SJSA1 (cell line): Measurements from ENCODE around the gene LSM4. TPM values are rescaled to one million over a fixed set of nuclear protein-coding genes. Genes with fewer than 3 reads are reported as not detected.
"Not testable (repeated sequence)": the region's sequence is repeated elsewhere in the genome, so short reads cannot be mapped to it uniquely, and the experiment has no call there.

ENCODE experiments used
- DNase-seq, 2 experiments: peaks; one replicate each; pipeline ENCODE4 v3.0.0-alpha.2; 2015 to 2020; ENCODE audit warnings: low spot score in 2 of 2, low read depth in 1 of 2
- H3K27ac ChIP-seq: fragments of 250-450 bp; sonication (Bioruptor Pico); 2 replicates; pipeline ENCODE4 v1.5.1; 2020; ENCODE audit warnings: mild to moderate bottlenecking, moderate library complexity
- H3K27me3 ChIP-seq: fragments of 250-450 bp; sonication (Bioruptor Pico); replicated peaks from 2 replicates; pipeline ENCODE4 v1.5.1; 2020; ENCODE audit warnings: mild to moderate bottlenecking, moderate library complexity
- H3K36me3 ChIP-seq: fragments of 250-450 bp; sonication (Bioruptor Pico); 2 replicates; pipeline ENCODE4 v1.5.1; 2020; ENCODE audit warnings: mild to moderate bottlenecking
- H3K4me1 ChIP-seq: fragments of 250-450 bp; sonication (Bioruptor Pico); replicated peaks from 2 replicates; pipeline ENCODE4 v1.6.1; 2021; ENCODE audit warnings: mild to moderate bottlenecking
- H3K4me3 ChIP-seq: fragments of 250-450 bp; sonication (Bioruptor Pico); 2 replicates; pipeline ENCODE4 v1.5.1; 2020; ENCODE audit warnings: mild to moderate bottlenecking
- H3K9me3 ChIP-seq: fragments of 250-450 bp; sonication (Bioruptor Pico); replicated peaks from 2 replicates; pipeline ENCODE4 v1.5.1; 2020; ENCODE audit warnings: mild to moderate bottlenecking
- total RNA-seq: library from RNA; depleted of rRNA; stranded (reverse); fragments of >200 nt; shearing (Covaris generic); gene quantifications from 2 replicates; pipeline ENCODE4 v1.2.3, GENCODE V29; 2014; rRNA removed

The LSM4 gene
- 395 and 478 TPM in 2 replicates for total RNA-seq

DNA sequence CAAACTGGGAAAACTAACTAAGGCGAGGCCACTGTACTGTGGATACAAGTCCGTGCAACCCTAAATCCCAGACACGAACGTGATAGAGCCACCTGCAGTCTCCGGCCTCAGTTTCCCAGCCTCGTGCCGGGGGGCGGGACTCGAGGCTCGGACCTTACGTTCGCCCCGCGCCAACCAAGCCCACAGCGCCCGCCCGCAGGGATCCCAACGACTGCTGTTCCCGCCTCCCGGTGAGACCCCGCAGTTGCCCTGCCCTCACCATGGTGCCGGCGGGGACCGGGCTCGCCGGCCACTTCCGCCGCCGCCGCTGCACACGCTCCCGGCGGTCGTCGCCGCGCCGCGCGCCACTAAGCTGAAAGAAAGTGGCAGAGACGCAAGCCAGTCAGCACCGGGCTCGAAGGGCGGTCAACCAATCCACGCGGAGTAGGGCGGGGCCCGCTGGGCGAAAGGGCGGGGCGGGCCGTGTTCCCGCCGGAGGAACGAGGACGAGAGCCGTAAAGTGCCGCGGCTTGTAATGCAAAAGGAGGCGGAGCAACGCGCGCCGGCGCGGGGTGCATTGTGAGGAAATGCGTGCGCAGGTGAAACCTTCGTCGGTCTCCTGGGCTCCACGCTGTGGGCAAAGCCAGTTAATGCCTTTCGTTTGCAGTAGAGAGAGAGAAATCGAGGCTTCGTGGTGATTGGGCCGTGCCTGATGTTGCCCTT, at the start of gene LSM4:
Gene LSM4 (minus strand): TSS at position 318 of the 702 bp plus-strand sequence. CDS start 56 bp downstream, at position 262.
- Histone ChIP-seq H3K27me3 (no peaks in the 10 kb centered on the region), H3K4me3 (peak within 1 kb of the TSS; percentile 72), H3K27ac (peak within 1 kb of the TSS; percentile 78), H3K9me3 (no peaks in the 10 kb centered on the region), H3K4me1 (peaks cover 12% of the 10 kb centered on the region), H3K36me3 (peaks cover 24% of the 10 kb centered on the region)
- peak; percentile 98 for DNase-seq

DNA sequence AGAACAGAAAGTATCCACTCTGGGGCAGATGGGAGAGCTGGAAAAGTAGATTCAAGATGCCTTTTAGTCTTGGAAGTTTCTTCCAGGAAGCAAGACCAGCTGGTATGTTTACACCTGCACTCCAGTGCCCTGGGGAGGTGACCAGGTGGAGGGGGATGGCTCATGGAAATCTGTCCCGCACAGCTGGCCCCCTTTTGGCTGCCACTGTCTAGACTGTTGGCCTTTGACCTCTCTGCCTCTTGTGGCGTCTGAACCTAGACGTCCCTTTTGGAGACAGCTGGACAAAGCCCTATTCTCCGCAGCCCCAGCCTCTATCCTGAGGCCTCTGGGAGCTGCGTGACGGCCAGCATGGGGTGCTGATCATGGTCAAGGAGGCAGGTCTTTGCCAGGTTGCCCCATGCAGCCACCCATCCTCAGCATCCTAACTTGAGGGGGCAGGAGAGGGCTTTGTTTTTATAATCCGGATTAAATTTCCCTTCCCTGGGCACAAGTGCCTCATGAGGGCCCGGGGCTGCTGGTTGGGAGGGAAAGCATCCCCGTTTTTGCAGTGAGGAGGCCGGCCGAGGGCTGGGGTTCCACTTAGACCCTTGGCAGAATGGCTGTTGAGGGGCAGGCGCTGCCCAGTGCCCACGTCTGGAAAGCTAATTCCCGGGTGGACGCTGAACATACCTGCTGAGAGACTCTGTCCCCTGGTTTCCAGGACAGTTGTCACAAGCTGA, 45.8 kb upstream of the LSM4 start:
- Histone ChIP-seq H3K4me3 (no peak overlapping the region), H3K4me1 (peaks cover 28% of the 10 kb centered on the region), H3K9me3 (no peaks in the 10 kb centered on the region), H3K27me3 (no peaks in the 10 kb centered on the region), H3K27ac (no peak overlapping the region), H3K36me3 (0 out of 2 replicates have a peak, but pooled peaks cover 3% of the 10 kb centered on the region)
- DNase-seq: no peak

DNA sequence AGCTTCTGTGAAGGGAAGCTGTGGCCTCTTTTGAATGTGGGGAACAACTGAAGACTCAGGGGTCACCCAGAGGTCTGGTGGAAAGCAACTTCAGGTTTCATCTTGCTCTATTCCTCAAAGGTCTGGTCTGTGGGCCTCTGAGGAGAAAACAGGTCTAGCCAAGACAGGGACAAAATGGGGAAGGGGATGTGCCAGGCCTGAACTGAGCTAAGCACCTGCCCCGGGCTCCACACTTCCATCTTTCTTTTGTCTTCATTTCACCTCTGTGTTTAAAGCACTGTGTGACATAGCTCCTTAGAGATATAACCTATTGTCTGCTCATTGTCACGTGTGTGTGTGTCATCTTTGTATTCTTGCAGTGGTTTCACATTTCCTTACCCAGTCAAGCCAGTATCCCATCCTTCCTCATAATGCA, 43.2 kb upstream of the LSM4 start:
- Histone ChIP-seq H3K36me3 (0 out of 2 replicates have a peak, but pooled peaks cover 3% of the 10 kb centered on the region), H3K27ac (no peak overlapping the region), H3K4me3 (no peak overlapping the region), H3K27me3 (no peaks in the 10 kb centered on the region), H3K4me1 (peaks cover 30% of the 10 kb centered on the region), H3K9me3 (no peaks in the 10 kb centered on the region)
- no peak for DNase-seq

DNA sequence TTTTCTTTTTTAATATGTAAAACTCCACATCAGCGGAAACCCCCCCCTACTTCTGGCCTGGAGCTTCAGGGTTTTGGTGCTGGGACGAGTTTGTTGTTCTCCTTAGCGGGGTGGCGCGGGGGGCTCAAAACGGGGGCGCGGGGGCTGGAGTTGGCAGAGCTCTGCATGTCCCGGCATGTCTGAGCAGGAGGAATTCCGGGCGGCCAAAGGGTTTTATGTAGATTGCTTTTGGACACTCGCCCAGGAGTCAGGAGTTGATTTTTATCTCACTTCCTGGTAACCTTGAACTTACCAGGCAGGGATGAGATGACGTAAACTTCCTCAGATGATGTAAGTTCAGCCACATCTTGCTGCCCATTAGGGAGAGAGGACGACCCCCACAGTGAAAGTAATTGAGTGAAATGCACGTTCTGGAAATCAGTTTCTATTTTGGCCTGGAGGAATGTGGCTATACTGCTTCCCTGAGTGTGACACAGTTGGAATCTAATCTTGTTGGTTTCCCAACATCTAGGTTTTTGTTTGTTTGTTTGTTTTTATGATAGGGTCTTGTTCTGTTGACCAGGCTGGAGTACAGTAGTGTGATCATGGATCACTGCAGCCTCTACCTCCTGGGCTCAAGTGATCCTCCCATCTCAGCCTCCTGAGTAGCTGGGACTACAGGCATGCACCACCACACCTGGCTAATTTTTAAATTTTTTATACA, 42.1 kb upstream of the LSM4 start:
- peaks cover 30% of the 10 kb centered on the region for H3K4me1 ChIP-seq
- peak overlapping the region; percentile 85 for H3K27ac ChIP-seq
- no peaks in the 10 kb centered on the region for H3K27me3 ChIP-seq
- H3K4me3 ChIP-seq: no peak overlapping the region
- peak; percentile 80 to 87 for DNase-seq
- 0 out of 2 replicates have a peak, but pooled peaks cover 3% of the 10 kb centered on the region for H3K36me3 ChIP-seq
- H3K9me3 ChIP-seq: no peaks in the 10 kb centered on the region

DNA sequence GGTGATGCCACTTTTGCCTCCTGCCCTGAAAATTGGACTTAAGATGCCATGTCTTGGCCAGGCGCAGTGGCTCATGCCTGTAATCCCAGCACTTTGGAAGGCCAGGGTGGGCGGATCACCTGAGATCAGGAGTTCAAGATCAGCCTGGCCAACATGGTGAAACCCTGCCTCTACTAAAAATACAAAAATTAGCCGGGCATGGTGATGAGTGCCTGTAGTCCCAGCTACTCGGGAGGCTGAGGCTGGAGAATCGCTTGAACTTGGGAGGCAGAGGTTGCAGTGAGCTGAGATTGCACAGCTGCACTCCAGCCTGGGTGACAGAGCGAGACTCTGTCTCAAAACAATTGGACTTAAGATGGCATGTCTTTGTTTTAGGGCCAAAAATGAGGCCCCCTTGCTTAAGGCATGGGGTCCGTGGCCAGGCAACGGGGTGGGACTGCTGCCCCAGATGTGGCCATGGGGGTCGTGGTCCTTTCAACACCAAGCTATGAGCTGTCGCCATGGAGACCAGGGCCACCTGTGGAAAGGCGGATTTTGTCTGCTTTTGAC, 41.5 kb upstream of the LSM4 start:
- not testable (repeated sequence) for H3K27me3 ChIP-seq, H3K4me3 ChIP-seq, H3K36me3 ChIP-seq, H3K9me3 ChIP-seq
- peaks cover 30% of the 10 kb centered on the region for H3K4me1 ChIP-seq
- DNase-seq: peak in 1 of 2 experiments; percentile 20
- H3K27ac ChIP-seq: peak overlapping the region; percentile 85

DNA sequence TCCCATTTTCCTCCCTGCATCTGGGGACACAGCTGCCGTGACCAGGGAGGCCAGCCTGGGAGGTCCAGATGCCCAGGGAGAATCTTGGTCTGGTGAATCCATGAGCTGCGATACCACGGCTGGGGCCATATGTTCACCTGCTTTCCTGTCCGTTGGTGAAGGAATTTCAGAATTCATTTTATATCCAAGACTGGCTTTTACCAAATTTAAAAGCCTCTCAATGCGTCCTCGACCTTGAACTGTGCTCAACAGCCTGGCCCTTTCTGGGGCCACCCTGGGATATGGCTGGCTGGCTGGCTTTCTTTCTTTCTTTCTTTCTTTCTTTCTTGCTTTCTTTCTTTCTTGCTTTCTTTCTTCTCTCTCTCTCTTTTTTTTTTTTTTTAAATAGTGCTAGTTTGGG, 40.9 kb upstream of the LSM4 start:
- H3K4me1 ChIP-seq: peaks cover 30% of the 10 kb centered on the region
- no peak overlapping the region for H3K27ac ChIP-seq
- H3K36me3 ChIP-seq: 0 out of 2 replicates have a peak, but pooled peaks cover 3% of the 10 kb centered on the region
- H3K4me3 ChIP-seq: no peak overlapping the region
- no peaks in the 10 kb centered on the region for H3K27me3 ChIP-seq
- DNase-seq: no peak
- no peaks in the 10 kb centered on the region for H3K9me3 ChIP-seq

DNA sequence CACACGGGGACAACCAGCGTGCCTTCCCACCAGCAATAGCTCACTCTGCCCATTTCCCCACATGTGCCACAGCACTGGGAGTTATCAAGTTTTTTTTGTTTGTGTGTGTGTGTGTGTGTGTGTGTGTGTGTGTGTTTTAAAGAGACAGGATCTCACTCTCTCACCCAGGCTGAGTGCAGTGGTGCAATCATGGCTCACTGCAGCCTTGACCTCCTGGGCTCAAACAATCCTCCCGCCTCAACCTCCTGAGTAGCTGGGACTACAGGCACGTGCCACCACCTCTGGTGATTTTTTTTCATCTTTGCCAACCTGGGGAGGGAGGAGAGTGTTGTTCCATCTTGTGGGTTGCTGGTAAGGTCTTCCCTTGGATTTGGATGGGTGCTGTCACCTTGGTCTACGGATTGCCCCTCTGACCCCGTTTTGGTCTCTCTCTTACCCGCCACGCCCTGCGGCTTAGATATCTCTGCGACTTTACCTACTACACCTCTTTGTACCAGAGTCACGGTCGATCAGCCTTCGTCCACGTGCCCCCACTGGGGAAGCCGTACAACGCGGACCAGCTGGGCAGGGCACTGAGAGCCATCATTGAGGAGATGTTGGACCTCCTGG, 40.2 kb upstream of the LSM4 start:
- no peak for DNase-seq
- H3K9me3 ChIP-seq: no peaks in the 10 kb centered on the region
- peaks cover 30% of the 10 kb centered on the region for H3K4me1 ChIP-seq
- 0 out of 2 replicates have a peak, but pooled peaks cover 3% of the 10 kb centered on the region for H3K36me3 ChIP-seq
- no peak overlapping the region for H3K4me3 ChIP-seq
- no peak overlapping the region for H3K27ac ChIP-seq
- H3K27me3 ChIP-seq: no peaks in the 10 kb centered on the region

DNA sequence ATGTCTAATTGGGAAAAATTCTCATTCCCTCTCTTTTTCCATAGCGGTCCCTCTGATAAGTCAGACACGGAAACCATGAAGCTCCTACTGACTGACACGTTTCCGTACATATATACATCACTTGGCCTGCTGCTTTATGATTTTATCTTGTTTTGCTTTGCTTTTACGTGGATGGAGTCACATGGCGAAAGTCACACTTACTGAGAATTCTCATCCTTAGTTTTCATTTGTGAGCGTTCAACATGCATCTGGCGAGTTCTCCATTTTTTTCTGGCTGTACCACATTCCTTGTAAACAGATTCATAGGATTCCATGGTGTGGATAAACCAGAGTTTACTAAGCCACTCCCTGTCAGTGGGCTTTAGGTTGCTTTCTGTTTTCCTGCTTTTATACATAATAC, 38.8 kb upstream of the LSM4 start:
- H3K27ac ChIP-seq: no peak overlapping the region
- no peaks in the 10 kb centered on the region for H3K27me3 ChIP-seq
- DNase-seq: no peak
- H3K4me3 ChIP-seq: no peak overlapping the region
- H3K4me1 ChIP-seq: peaks cover 30% of the 10 kb centered on the region
- no peaks in the 10 kb centered on the region for H3K9me3 ChIP-seq
- H3K36me3 ChIP-seq: peaks cover 12% of the 10 kb centered on the region

DNA sequence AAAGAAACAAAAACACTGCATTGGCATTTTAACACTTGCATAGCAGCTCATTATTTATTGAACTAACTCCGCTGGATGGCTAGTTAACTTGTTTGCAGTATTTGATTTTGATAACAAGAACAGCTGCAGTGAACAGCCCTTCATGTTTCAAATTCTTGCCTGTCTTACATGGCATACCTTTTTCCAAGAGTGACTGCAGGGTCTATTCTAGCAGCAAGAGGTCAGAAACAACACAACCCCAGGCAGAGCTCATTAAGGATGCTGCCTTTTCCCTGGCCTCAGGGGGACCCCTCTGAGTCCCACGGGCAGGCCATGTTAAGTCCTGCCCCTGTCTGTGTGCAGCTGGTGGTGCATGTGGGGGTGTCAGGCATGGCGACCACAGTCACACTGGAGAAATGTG, 34.2 kb upstream of the LSM4 start:
- Histone ChIP-seq H3K9me3 (no peaks in the 10 kb centered on the region), H3K36me3 (peaks cover 13% of the 10 kb centered on the region), H3K27ac (no peak overlapping the region), H3K4me1 (no peaks in the 10 kb centered on the region), H3K27me3 (no peaks in the 10 kb centered on the region), H3K4me3 (no peak overlapping the region)
- no peak for DNase-seq

DNA sequence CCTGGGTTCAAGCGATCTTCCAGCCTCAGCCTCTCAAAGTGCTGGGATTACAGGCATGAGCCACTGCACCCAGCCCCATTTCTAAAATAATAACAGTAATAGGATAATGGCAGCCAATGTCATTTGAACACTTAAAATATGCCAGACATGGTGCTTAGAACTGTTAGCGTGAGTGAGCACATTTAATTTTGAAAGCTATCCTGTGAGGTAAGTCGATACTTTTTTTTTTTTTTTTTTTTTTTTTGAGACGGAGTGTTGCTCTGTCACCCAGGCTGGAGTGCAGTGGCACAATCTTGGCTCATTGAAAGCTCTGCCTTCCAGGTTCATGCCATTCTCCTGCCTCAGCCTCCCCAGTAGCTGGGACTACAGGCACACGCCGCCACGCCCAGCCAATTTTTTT, 31.9 kb upstream of the LSM4 start:
- not testable (repeated sequence) for H3K4me1 ChIP-seq, H3K27ac ChIP-seq, DNase-seq, H3K27me3 ChIP-seq, H3K9me3 ChIP-seq, H3K4me3 ChIP-seq
- peaks cover 13% of the 10 kb centered on the region for H3K36me3 ChIP-seq

DNA sequence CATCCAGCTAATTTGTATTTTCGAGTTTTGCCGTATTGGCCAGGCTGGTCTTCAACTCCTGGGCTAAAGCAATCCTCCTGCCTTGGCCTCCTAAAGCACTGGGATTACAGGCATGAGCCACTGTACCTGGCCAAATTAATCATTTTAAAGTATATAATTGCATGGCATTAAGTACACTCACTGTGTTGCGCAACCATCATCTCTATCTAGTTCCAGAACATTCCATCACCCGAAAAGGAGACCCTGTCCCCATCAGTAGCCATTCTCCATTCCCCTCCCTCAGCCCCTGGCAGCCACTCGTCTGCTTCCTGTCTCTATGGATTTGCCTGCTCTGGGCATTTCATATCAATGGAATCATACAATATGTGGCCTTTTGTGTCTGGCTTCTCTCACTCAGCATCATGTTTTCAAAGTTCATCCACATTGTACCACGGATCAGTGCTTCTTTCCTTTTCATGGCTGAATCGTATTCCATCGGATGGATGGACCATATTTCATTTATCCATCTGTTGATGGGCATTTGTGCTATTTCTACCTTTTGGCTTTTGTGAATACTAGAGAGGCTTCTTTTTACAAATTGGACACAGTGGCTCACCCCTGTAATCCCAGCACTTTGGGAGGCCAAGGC, 30.6 kb upstream of the LSM4 start:
- no peak overlapping the region for H3K27ac ChIP-seq
- H3K36me3 ChIP-seq: peaks cover 13% of the 10 kb centered on the region
- no peaks in the 10 kb centered on the region for H3K9me3 ChIP-seq
- H3K4me3 ChIP-seq: no peak overlapping the region
- no peaks in the 10 kb centered on the region for H3K27me3 ChIP-seq
- no peak for DNase-seq
- H3K4me1 ChIP-seq: no peaks in the 10 kb centered on the region

DNA sequence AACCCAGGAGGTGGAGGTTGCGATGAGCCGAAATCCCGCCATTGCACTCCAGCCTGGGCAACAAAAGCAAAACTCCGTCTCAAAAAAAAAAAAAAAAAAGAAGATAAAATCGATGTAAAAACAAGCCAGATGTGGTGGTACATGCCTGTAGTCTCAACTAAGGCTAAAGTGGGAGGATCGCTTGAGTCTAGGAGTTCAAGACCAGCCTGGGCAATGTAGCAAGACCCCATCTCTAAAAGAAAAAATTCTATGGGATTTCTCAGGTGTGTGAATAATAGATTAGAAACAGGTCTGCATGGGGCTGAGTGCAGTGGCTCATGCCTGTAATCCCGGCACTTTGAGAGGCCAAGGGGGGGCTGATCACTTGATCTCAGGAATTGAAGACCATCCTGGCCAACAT, 28.7 kb upstream of the LSM4 start:
- Histone ChIP-seq H3K9me3 (no peaks in the 10 kb centered on the region), H3K27me3 (no peaks in the 10 kb centered on the region), H3K36me3 (peaks cover 4% of the 10 kb centered on the region; the same call in 1 of the 2 replicates), H3K27ac (no peak overlapping the region), H3K4me1 (no peaks in the 10 kb centered on the region), H3K4me3 (no peak overlapping the region)
- DNase-seq: no peak

DNA sequence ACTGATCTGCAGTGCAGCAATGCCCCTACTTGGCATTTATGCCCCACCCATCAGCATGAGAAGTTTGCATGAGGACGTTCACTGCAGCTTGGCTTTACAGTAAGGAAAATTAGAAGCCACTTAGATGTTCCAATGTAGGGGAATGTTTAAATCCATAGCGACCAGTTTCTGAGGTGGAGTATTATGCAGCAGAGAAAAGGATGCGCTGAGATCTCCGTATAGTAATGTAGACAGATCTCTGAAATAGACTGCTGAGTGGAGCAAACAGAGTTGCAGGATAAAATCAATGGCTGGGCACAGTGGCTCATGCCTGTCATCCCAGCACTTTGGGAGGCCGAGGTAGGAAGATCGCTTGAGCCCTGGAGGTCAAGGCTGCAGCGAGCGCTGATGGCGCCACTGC, 27.6 kb upstream of the LSM4 start:
- DNase-seq: no peak
- H3K27ac ChIP-seq: no peak overlapping the region
- no peaks in the 10 kb centered on the region for H3K9me3 ChIP-seq
- H3K4me1 ChIP-seq: no peaks in the 10 kb centered on the region
- no peaks in the 10 kb centered on the region for H3K36me3 ChIP-seq
- no peaks in the 10 kb centered on the region for H3K27me3 ChIP-seq
- no peak overlapping the region for H3K4me3 ChIP-seq
